K562 (cell line): ENCODE data around the gene PACRG.

ENCODE experiments used
- CBFA2T2 ChIP-seq: fragments of 450-650 bp; conservative IDR thresholded peaks from 2 replicates; pipeline ENCODE4 v1.6.1; 2017; ENCODE audit warnings: mild to moderate bottlenecking
- CTCF ChIP-seq, 3 experiments: IDR thresholded peaks in 2 of 3; conservative IDR thresholded peaks in 1 of 3; 2 replicates each; pipeline ENCODE4 v1.5.1; 2011 to 2012; ENCODE audit warnings: low read length in 3 of 3, mild to moderate bottlenecking in 3 of 3, control low read depth in 2 of 3, improper control_type of control experiment in 1 of 3, inconsistent platforms in 1 of 3, low read depth in 1 of 3, mixed read lengths in 1 of 3, moderate library complexity in 1 of 3; ENCODE audit not compliant: insufficient read depth in 2 of 3
- ELF1 ChIP-seq: fragments of 200-800 bp; sonication (Bioruptor generic); IDR thresholded peaks from 2 replicates; pipeline ENCODE4 v1.6.1; 2016; ENCODE audit warnings: missing genetic modification characterization, missing compliant biosample characterization
- OTX1 ChIP-seq: fragments of 450-650 bp; formaldehyde crosslinking; IDR thresholded peaks from 2 replicates; pipeline ENCODE4 v1.4.0; 2022; ENCODE audit warnings: mild to moderate bottlenecking
- PCBP2 ChIP-seq: fragments of 200-400 bp; formaldehyde crosslinking; IDR thresholded peaks from 2 replicates; pipeline ENCODE4 v1.6.1; 2018; ENCODE audit warnings: low read length, low read depth, mild to moderate bottlenecking, moderate library complexity; ENCODE audit not compliant: poor library complexity, severe bottlenecking
- POLR2A ChIP-seq: fragments of 450-650 bp; conservative IDR thresholded peaks from 2 replicates; pipeline ENCODE4 v1.6.1; 2016
- PRDM10 ChIP-seq: fragments of 450-650 bp; IDR thresholded peaks from 2 replicates; pipeline ENCODE4 v1.6.1; 2018; ENCODE audit not compliant: partially characterized antibody
- SNIP1 ChIP-seq: fragments of 450-650 bp; IDR thresholded peaks from 2 replicates; pipeline ENCODE4 v1.7.1; 2017; ENCODE audit warnings: low read depth, mild to moderate bottlenecking
- TCF7L2 ChIP-seq: fragments of 150-350 bp; IDR thresholded peaks from 2 replicates; pipeline ENCODE4 v1.6.1; 2016; ENCODE audit warnings: low read depth, mild to moderate bottlenecking, low read length, moderate library complexity

GRCh38 chr6:163293286-163293685 is 565.5 kb downstream of the PACRG start:
- TF ChIP-seq CBFA2T2 = no peak
- TF ChIP-seq OTX1 (CRISPR knock-in tag) = no peak
- no peak for TF ChIP-seq PCBP2
- TF ChIP-seq TCF7L2 = no peak
- no peak for TF ChIP-seq CTCF (IDR thresholded peaks at IDR 0.05 in 2 of 3, conservative IDR thresholded peaks at IDR 0.05 in 1 of 3; ENCODE audit: insufficient read depth in 2 of 3, low read depth in 1 of 3, low read length in 3 of 3)
- no peak for TF ChIP-seq SNIP1
- no peak for TF ChIP-seq POLR2A
- TF ChIP-seq ELF1 (tag) = no peak
- no peak for TF ChIP-seq PRDM10
